Esophagus muscularis mucosa (tissue), 4 donors: ENCODE results near the gene WWOX. TPM values are rescaled to one million over a fixed set of nuclear protein-coding genes. Genes with fewer than 3 reads are reported as not detected.
A peak's percentile ranks its signal among the peaks of the same experiment; 100 is the strongest.

ENCODE experiments used
- DNase-seq: peaks from one replicate; pipeline ENCODE4 v3.0.0-alpha.2; 2017; ENCODE audit errors: extremely low spot score
- H3K27ac ChIP-seq, 4 donors: fragments of 200-600 bp; sonication (generic); replicated peaks in 1 of 4; 1 replicate in 3 of 4; 2 replicates in 1 of 4; pipeline ENCODE4 v1.5.1; 2016 to 2019; ENCODE audit warnings: mild to moderate bottlenecking in 1 of 4
- H3K27me3 ChIP-seq, 4 donors: fragments of 200-600 bp; sonication (generic); one replicate each; pipeline versions ENCODE4 v1.5.1 to v1.6.0; 2016 to 2019
- H3K36me3 ChIP-seq, 4 donors: fragments of 200-600 bp; sonication (generic); one replicate each; pipeline ENCODE4 v1.5.1; 2016 to 2019
- H3K4me1 ChIP-seq, 4 donors: fragments of 200-600 bp; sonication (generic); one replicate each; pipeline ENCODE4 v1.5.1; 2016 to 2019
- H3K4me3 ChIP-seq, 4 donors: fragments of 200-600 bp; sonication (generic); 1 replicate in 2 of 4; 2 replicates in 2 of 4; pipeline ENCODE4 v1.5.1; 2016 to 2019; ENCODE audit warnings: mild to moderate bottlenecking in 4 of 4, moderate library complexity in 1 of 4
- H3K9me3 ChIP-seq, 4 donors: fragments of 200-600 bp; sonication (generic); 1 replicate in 3 of 4; 2 replicates in 1 of 4; pipeline ENCODE4 v1.5.1; 2016 to 2019
- CTCF ChIP-seq, 3 experiments: fragments of 200-600 bp in 2 of 3; fragments of 450-650 bp in 1 of 3; sonication (generic) in 2 of 3; IDR thresholded peaks; one replicate each; pipeline ENCODE4 v1.5.1; 2017 to 2019; ENCODE audit warnings: antibody characterized with exemption in 3 of 3, mild to moderate bottlenecking in 2 of 3, moderate library complexity in 1 of 3
- EP300 ChIP-seq: sonication (generic); formaldehyde crosslinking; IDR thresholded peaks from one replicate; pipeline ENCODE4 v1.6.1; 2017; ENCODE audit warnings: antibody characterized with exemption
- POLR2A ChIP-seq: fragments of 450-650 bp; IDR thresholded peaks from one replicate; pipeline ENCODE4 v1.6.1; 2017; ENCODE audit warnings: antibody characterized with exemption, moderate library complexity, mild to moderate bottlenecking, low read depth
- POLR2AphosphoS5 ChIP-seq, 2 donors: sonication (generic); formaldehyde crosslinking; IDR thresholded peaks; one replicate each; pipeline ENCODE4 v1.6.1; 2017; ENCODE audit warnings: antibody characterized with exemption in 2 of 2
- WGBS: methylation state at CpG from one replicate; pipeline ENCODE4 v1.1.5; 2018; 5-methylcytosine and 5-hydroxymethylcytosine counted together
- intact Hi-C: fragments of 100-400 bp; cut with DNase I; formaldehyde crosslinking; loops from one replicate; pipeline ENCODE4 v1.15.1; 2023
- total RNA-seq, 4 donors: library from RNA; depleted of rRNA; stranded (reverse); fragments of >200 nt; gene quantifications; one replicate each; pipeline versions ENCODE4 v1.1.0 to v1.2.1, GENCODE V29; 2016

The WWOX gene
- total RNA-seq, 4 donors from 2014 or later: 14.4 to 27.8 (median 15.4) TPM

DNA sequence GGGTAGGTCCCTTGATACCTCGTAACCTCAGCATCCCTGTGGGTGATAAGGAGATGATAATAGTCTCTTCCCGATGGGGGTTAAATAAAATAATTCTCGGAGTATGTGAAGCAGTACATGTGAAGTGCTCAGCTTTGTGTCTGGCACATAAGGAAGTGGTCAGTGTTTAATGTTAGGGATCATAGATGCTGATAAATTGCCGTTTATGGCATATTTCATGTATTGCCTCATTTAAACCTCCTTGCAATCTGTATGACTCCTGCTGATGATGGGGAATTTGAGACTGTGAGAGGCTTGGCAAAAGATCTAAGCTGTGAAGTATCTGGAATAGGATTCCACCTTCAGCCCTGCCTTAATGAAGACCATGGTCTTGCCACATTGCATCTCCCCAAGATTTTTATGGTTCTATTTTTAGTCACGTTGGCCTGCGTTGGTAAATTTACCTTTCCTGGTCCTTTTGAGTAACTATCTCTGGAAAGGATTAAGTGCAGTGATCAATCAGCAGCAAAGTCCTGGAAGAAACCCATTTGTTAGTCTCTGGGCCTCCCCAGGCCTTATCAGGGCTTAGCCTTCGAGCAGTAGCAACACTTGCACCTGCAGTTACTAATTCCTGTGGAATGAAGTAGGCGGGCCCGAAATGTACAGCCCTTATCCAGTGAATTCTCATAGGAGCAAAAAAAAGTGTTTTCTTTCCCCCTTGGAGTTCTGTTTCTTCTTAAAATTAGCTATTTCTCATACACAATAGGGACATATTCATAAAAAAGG, 144.9 kb downstream of the WWOX start:
- H3K36me3 ChIP-seq: no peaks in the 10 kb centered on the region
- no peaks in the 10 kb centered on the region for H3K9me3 ChIP-seq
- no peaks in the 10 kb centered on the region for H3K27me3 ChIP-seq
- intact Hi-C loops: no loop called here
- H3K4me3 ChIP-seq: no peak overlapping the region
- no peaks in the 10 kb centered on the region for H3K4me1 ChIP-seq
- peak; percentile 50 for DNase-seq
- H3K27ac ChIP-seq: no peak overlapping the region
- WGBS: 92% methylated on average over 9 of the region's 9 CpGs
- TF ChIP-seq POLR2A (no peak), CTCF (IDR thresholded peaks at IDR 0.05) (no peak), EP300 (no peak), POLR2AphosphoS5 (IDR thresholded peaks at IDR 0.05) (no peak)

GRCh38 chr16:78246559-78246958, 147.1 kb downstream of the WWOX start:
- Histone ChIP-seq H3K4me3 (no peak overlapping the region), H3K27me3 (no peaks in the 10 kb centered on the region), H3K27ac (no peak overlapping the region), H3K9me3 (no peaks in the 10 kb centered on the region), H3K4me1 (no peaks in the 10 kb centered on the region), H3K36me3 (no peaks in the 10 kb centered on the region)
- 78% methylated on average over 9 of the region's 9 CpGs for WGBS
- TF ChIP-seq POLR2A (no peak), CTCF (IDR thresholded peaks at IDR 0.05) (no peak), POLR2AphosphoS5 (IDR thresholded peaks at IDR 0.05) (no peak), EP300 (no peak)
- intact Hi-C loops: no loop called here
- no peak for DNase-seq

- H3K9me3 ChIP-seq: no peaks in the 10 kb centered on the region
- no peaks in the 10 kb centered on the region for H3K36me3 ChIP-seq
- H3K4me1 ChIP-seq: no peaks in the 10 kb centered on the region
- no peak overlapping the region for H3K4me3 ChIP-seq
- H3K27me3 ChIP-seq: no peaks in the 10 kb centered on the region
- TF ChIP-seq POLR2AphosphoS5 (IDR thresholded peaks at IDR 0.05): no peak
- no peak for TF ChIP-seq POLR2A
- no peak for TF ChIP-seq EP300
- no peak for TF ChIP-seq CTCF (IDR thresholded peaks at IDR 0.05)
- no peak for DNase-seq
- intact Hi-C loops: no loop called here
- H3K27ac ChIP-seq: no peak overlapping the region
- WGBS: 79% methylated on average over 13 of the region's 13 CpGs
Measured at GRCh38 chr16:78249056-78249455, 149.6 kb downstream of the WWOX start.

DNA sequence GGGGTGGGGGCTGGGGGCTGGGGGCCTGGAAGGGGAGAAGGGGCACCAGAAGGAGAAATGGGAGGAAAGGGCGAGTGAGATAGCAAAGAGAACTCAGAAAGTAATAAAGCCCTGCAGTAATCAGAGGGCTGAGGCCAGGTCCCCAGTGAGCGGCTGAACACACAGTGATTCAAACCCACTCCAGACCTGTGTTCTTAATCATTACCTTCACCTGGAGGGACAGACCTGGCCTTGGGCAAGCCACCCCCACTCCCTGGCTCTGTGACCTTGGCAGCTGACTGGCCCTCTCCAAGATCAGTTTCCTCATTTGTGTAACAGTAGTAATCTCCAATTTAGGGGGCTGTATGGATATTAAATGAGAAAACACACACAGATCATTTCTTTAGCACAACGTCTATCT, 150.4 kb downstream of the WWOX start:
- TF ChIP-seq EP300: no peak
- no peak for TF ChIP-seq POLR2AphosphoS5 (IDR thresholded peaks at IDR 0.05)
- TF ChIP-seq POLR2A: no peak
- no peak for TF ChIP-seq CTCF (IDR thresholded peaks at IDR 0.05)
- WGBS: 100% methylated on average over 3 of the region's 3 CpGs
- no peak for DNase-seq
- no peaks in the 10 kb centered on the region for H3K27me3 ChIP-seq
- no peaks in the 10 kb centered on the region for H3K9me3 ChIP-seq
- H3K36me3 ChIP-seq: no peaks in the 10 kb centered on the region
- H3K27ac ChIP-seq: no peak overlapping the region
- H3K4me3 ChIP-seq: no peak overlapping the region
- no peaks in the 10 kb centered on the region for H3K4me1 ChIP-seq
- intact Hi-C loops: no loop called here

GRCh38 chr16:78251115-78251514, 151.7 kb downstream of the WWOX start:
- H3K4me3 ChIP-seq: no peak overlapping the region
- WGBS: 98% methylated on average over 5 of the region's 5 CpGs
- no peaks in the 10 kb centered on the region for H3K9me3 ChIP-seq
- no peak for DNase-seq
- no peak for TF ChIP-seq POLR2AphosphoS5 (IDR thresholded peaks at IDR 0.05)
- no peak for TF ChIP-seq POLR2A
- no peak for TF ChIP-seq CTCF (IDR thresholded peaks at IDR 0.05)
- TF ChIP-seq EP300: no peak
- H3K27ac ChIP-seq: no peak overlapping the region
- H3K27me3 ChIP-seq: no peaks in the 10 kb centered on the region
- no peaks in the 10 kb centered on the region for H3K4me1 ChIP-seq
- intact Hi-C loops: no loop called here
- H3K36me3 ChIP-seq: no peaks in the 10 kb centered on the region
